ENCODE results near the gene ZNF438. TPM values are rescaled to one million over a fixed set of nuclear protein-coding genes. Genes with fewer than 3 reads are reported as not detected.
A peak's percentile ranks its signal among the peaks of the same experiment; 100 is the strongest.

ZNF438 gene, protein sequence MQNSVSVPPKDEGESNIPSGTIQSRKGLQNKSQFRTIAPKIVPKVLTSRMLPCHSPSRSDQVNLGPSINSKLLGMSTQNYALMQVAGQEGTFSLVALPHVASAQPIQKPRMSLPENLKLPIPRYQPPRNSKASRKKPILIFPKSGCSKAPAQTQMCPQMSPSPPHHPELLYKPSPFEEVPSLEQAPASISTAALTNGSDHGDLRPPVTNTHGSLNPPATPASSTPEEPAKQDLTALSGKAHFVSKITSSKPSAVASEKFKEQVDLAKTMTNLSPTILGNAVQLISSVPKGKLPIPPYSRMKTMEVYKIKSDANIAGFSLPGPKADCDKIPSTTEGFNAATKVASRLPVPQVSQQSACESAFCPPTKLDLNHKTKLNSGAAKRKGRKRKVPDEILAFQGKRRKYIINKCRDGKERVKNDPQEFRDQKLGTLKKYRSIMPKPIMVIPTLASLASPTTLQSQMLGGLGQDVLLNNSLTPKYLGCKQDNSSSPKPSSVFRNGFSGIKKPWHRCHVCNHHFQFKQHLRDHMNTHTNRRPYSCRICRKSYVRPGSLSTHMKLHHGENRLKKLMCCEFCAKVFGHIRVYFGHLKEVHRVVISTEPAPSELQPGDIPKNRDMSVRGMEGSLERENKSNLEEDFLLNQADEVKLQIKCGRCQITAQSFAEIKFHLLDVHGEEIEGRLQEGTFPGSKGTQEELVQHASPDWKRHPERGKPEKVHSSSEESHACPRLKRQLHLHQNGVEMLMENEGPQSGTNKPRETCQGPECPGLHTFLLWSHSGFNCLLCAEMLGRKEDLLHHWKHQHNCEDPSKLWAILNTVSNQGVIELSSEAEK
- 1 to 10 TPM; 1.9 TPM for total RNA-seq

DNA sequence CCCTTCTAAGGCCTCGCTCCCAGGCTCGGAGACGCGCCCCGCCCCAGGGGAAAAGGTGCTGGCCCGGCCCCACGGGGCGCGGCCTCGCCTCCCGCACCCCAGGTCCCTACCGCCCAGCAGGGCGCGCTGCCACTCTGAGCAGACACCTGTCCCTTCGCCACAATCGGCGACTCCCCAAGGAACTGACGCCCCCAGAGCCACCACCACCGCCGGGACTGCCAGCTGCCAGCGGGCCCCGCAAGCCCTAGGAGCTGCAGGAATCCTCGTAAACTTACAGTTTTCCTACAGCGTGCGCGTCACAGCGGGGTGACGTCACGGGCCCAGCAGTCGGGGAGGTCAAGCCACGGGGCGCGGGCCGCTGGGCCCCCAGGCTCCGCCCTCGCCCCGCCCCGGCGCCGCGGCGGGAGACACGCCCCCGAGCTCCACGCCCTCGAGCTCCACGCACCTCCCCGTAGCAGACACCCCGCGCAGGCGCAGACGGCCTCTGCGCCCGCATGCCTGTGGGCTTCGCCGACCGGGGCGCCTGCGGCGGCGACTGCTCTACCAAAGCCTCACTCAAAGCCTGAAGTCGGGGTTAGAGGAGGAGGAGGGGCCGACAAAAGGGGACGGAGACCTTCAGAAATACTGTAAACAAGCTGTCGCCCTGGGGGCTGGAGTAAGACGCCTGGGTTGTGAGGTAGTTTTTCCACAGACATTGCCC, at the start of gene ZNF438:
Gene ZNF438 (minus strand): TSS at position 308 of the 700 bp plus-strand sequence. CDS start 154,831 bp downstream, outside the sequence.
- Mint-ChIP-seq H3K4me1 (ENCODE audit: low read depth in 2 of 2) (peaks cover 4 to 6% of the 10 kb centered on the region in 2 donors), H3K4me3 (peak within 1 kb of the TSS; percentile 90), H3K27ac (peak within 1 kb of the TSS; percentile 87 to 89), H3K36me3 (no peaks in the 10 kb centered on the region), H3K27me3 (peaks cover 0 to 3% of the 10 kb centered on the region in 2 donors), H3K9me3 (no peaks in the 10 kb centered on the region)
- DNase-seq (ENCODE audit: low spot score) = peak; percentile 96
- peak; percentile 96 to 97 for ATAC-seq

DNA sequence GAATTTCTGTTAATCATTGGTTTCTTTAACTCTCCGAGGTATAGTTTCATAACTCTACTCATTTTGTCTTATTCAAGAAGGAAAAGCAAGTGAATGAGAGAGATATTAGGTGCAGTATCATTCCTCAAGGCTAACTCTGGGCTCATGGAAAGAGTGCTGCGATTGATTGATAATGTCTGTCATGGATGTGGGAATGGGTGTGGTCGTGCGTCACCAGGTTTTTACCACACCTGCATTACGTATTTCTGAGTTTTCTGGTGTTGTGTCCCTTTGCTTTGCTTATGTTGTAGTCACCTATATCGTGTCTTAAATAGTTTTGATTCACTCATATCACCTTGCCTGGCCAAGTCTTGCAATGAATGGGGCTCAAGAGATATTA, 44.9 kb upstream of the ZNF438 start:
- no peaks in the 10 kb centered on the region for H3K4me1 Mint-ChIP-seq (ENCODE audit: low read depth in 2 of 2)
- no peaks in the 10 kb centered on the region for H3K9me3 Mint-ChIP-seq
- DNase-seq (ENCODE audit: low spot score) = no peak
- no peak for ATAC-seq
- no peak overlapping the region for H3K4me3 Mint-ChIP-seq
- no peaks in the 10 kb centered on the region for H3K36me3 Mint-ChIP-seq
- H3K27ac Mint-ChIP-seq = no peak overlapping the region
- peaks cover 4 to 33% of the 10 kb centered on the region in 2 donors for H3K27me3 Mint-ChIP-seq

DNA sequence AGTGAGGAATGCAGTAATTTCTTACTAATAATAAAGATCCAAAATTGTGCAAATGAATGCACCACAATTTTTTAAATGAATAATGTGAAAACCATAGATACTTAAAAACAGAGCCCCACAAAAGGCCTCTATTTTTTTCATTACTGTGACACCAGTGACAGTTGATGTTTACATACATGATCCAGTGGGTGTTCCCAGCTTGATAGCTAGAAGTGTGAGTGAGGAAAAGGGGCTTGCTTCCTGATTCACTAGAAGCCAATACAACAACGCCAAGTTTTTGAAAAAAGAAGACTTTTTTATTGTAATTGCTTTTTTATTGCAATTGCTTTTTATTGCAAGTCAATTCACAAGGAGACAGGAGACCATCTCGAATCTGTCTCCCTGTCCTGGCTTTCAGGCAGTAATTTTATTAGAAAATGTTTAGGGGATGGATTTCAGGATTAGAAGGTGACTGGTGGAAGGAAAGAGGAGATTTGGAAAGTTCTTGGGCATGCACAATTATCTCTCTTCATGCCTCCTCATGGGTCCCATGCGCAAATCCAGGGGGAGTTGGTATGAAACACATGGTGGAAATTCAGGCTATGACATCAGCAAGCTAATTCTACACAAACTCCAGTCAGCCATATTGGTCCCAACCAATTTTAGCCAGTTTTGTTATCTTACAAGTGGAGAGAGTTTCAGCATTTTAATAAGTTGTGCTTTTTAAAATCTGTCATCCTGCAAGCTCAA, 44.4 kb upstream of the ZNF438 start:
- DNase-seq (ENCODE audit: low spot score) = no peak
- ATAC-seq = no peak
- Mint-ChIP-seq H3K36me3 (no peaks in the 10 kb centered on the region), H3K4me3 (no peak overlapping the region), H3K4me1 (ENCODE audit: low read depth in 2 of 2) (no peaks in the 10 kb centered on the region), H3K9me3 (no peaks in the 10 kb centered on the region), H3K27ac (no peak overlapping the region), H3K27me3 (peaks cover 3 to 32% of the 10 kb centered on the region in 2 donors)

DNA sequence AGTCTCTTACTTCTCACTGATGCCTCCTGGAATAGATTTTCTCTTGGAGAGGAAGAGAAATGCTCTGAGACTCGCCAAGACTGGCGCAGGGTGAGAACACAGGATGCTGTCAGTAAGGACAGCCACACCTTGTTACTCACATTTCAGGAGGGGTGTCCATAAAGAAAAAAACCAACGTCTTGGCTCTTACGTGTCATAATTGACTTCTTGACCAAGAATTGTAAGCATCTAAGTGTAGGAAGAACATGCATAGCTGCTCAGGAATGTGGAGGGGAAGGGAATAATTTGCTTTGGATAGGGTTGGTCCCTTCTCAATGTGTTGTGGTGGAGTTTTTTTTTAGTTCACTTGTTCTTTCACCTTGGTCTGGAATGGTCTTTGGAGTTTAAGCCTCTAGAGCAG, 43.8 kb upstream of the ZNF438 start:
- Mint-ChIP-seq H3K27ac (no peak overlapping the region), H3K9me3 (no peaks in the 10 kb centered on the region), H3K27me3 (peaks cover 0 to 26% of the 10 kb centered on the region in 2 donors), H3K4me1 (ENCODE audit: low read depth in 2 of 2) (no peaks in the 10 kb centered on the region), H3K36me3 (no peaks in the 10 kb centered on the region), H3K4me3 (no peak overlapping the region)
- DNase-seq (ENCODE audit: low spot score) (no peak), ATAC-seq (no peak)

DNA sequence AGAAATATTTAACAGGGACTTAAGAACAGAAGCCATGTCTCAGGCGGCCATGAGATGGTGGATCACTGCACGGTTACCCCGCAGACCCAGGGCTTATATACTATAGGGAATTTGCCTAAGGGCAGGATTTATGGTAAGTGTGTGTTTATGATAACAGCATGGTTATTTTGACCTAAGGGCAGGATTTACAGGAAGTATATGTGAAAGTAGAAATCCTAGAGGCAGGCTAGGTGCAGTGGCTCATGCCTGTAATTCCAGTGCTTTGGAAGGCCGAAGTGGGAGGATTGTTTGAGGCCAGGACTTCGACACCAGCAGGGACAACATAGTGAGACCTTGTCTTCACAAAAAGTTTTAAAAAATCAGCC, 43.0 kb upstream of the ZNF438 start:
- DNase-seq (ENCODE audit: low spot score) (no peak), ATAC-seq (no peak)
- Mint-ChIP-seq H3K27me3 (peaks cover 6 to 28% of the 10 kb centered on the region in 2 donors), H3K4me3 (no peak overlapping the region), H3K36me3 (no peaks in the 10 kb centered on the region), H3K27ac (no peak overlapping the region), H3K4me1 (ENCODE audit: low read depth in 2 of 2) (no peaks in the 10 kb centered on the region), H3K9me3 (no peaks in the 10 kb centered on the region)

DNA sequence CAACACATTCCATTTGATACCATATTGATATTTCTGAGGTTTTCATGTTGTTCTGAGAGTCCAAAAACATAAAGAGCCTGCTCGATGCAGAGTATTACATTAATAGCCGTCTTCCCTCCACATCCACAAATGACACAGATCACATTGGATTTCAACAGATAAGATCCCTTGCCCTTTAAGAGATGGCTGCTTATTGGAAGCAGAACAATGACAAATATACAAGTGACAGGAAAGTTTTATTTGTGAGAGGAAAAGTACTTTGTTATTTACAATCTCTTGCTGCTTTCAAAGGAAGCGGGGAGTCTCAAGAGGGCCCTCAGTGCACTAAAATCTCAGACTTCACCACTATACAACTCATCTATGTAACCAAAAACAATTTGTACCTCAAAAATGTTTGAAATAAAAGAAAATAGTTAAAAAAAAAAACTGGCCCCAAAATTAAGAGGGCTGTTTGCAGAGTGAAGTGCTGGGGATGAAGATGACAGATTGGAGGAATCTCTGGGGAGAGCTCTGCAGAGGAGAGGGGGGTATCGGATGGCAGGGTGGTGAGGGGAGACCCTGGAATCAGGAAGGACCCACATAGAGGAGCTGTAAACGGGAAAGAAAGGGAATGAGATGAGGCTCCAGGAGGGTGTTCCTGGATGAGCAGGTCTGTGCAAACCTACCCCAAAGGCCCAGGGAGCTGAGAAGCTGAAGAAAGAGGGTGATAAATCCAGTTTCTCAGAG, 42.5 kb upstream of the ZNF438 start:
- ATAC-seq (no peak), DNase-seq (ENCODE audit: low spot score) (no peak)
- H3K4me3 Mint-ChIP-seq = no peak overlapping the region
- no peaks in the 10 kb centered on the region for H3K9me3 Mint-ChIP-seq
- H3K27me3 Mint-ChIP-seq = peaks cover 9 to 33% of the 10 kb centered on the region in 2 donors
- H3K36me3 Mint-ChIP-seq = no peaks in the 10 kb centered on the region
- H3K4me1 Mint-ChIP-seq (ENCODE audit: low read depth in 2 of 2) = no peaks in the 10 kb centered on the region
- no peak overlapping the region for H3K27ac Mint-ChIP-seq

DNA sequence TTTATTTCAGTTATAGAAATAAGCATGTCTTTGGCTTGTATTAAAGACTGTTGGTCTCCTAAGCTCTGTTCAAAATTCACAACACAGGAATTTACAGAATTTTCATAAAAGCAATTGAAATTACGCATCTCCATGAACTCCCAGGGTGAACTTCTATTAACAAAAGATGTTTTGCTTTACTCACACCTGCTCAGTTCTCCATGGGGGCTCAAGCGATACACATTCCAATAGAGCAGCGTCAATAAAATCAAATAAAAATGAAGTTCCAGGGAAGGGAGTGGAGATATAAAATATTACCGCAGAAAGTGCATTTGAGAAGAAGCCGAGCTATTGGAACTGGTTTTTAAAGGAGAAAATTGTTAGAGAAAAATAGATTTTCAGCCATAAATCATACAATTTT, 41.5 kb upstream of the ZNF438 start:
- Mint-ChIP-seq H3K27ac (no peak overlapping the region), H3K4me1 (ENCODE audit: low read depth in 2 of 2) (no peaks in the 10 kb centered on the region), H3K9me3 (no peaks in the 10 kb centered on the region), H3K27me3 (peaks cover 16 to 35% of the 10 kb centered on the region in 2 donors), H3K36me3 (no peaks in the 10 kb centered on the region), H3K4me3 (no peak overlapping the region)
- ATAC-seq (no peak), DNase-seq (ENCODE audit: low spot score) (no peak)

DNA sequence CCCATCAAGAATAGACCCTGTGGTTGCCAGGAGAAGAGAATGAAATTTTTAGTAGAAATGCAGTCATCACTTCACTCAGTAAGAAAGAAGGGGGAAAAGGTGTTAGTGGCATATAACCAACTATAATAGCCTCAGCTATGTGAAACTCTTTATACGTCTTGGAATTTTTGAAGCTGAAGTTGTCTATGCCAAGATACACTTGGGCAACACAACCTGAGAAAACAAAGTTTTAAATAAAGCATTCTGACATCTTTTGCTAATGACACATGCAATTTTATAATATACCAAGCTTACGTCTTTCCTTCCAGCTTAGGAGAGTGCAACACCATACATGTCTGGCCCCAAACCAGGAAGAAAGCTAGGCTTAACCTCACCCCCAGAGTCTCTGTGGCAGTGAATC, 40.8 kb upstream of the ZNF438 start:
- peaks cover 19 to 33% of the 10 kb centered on the region in 2 donors for H3K27me3 Mint-ChIP-seq
- no peak overlapping the region for H3K4me3 Mint-ChIP-seq

DNA sequence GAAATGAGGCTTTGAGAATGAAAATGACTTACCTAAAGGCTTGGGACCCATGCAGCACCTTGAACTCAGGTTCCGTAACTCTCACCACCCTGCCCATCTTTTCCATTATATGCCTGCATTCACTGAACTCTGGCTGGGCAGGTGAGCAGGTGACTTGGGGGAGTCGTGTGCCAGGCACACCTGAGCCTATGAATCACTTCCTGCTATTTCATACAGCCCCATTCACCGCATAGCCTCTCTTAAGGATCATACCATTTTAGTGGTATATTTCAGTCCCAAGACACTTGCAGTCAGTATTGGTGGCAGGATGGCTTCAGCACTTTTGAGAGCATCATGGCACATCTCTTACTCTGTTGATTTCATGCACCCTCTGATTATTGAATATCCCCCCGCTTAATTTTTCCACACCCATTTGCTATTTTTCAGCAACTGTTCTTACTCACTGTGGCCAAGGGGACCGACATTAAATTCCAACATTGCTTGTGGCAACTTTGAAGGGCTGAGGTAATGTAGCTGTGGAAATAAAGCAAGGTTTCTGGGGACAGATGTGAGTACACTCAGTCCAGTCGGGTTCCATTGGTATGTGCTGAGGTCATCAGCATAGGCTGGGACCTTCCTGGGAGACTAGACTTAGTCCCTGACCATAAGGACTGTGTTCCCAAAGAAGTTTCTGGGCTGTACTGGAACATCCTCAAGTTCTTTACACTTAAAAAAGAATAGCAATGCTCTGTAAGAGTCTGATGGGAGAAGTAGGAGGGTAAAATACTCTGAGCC, 39.8 kb upstream of the ZNF438 start:
- H3K27me3 Mint-ChIP-seq = peaks cover 22 to 28% of the 10 kb centered on the region in 2 donors
- peak in 1 of 2 donors; percentile 26 for ATAC-seq
- H3K9me3 Mint-ChIP-seq = no peaks in the 10 kb centered on the region
- no peak overlapping the region for H3K27ac Mint-ChIP-seq
- no peak for DNase-seq (ENCODE audit: low spot score)
- H3K4me3 Mint-ChIP-seq = no peak overlapping the region
- no peaks in the 10 kb centered on the region for H3K4me1 Mint-ChIP-seq (ENCODE audit: low read depth in 2 of 2)
- H3K36me3 Mint-ChIP-seq = no peaks in the 10 kb centered on the region

More for the DNA sequence above, 40.8 kb upstream of the ZNF438 start:
- no peak for ATAC-seq
- no peak for DNase-seq (ENCODE audit: low spot score)
- H3K9me3 Mint-ChIP-seq = no peaks in the 10 kb centered on the region
- no peak overlapping the region for H3K27ac Mint-ChIP-seq
- H3K4me1 Mint-ChIP-seq (ENCODE audit: low read depth in 2 of 2) = no peaks in the 10 kb centered on the region
- no peaks in the 10 kb centered on the region for H3K36me3 Mint-ChIP-seq

DNA sequence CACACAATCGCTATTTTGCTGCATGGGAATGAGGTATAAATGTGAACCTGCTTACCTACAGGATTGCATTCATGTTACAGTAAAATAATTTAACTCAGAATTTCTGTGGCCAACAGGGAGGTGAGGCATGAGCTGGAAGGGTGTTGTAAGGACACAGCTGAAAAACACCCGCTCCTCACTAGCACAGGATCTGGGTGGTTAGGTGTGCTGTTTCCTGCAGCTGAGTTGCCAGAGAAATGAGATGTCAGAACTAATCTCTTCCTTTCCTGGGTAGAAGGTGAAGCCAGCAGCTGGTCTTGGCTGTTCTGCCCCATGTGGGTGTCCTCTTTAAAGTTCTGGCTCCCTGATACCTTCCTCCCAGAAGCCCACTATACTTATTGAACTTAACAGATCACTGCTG, 39.0 kb upstream of the ZNF438 start:
- peak in 1 of 2 donors; percentile 13 for ATAC-seq
- Mint-ChIP-seq H3K4me3 (no peak overlapping the region), H3K27ac (no peak overlapping the region), H3K4me1 (ENCODE audit: low read depth in 2 of 2) (no peaks in the 10 kb centered on the region), H3K36me3 (no peaks in the 10 kb centered on the region), H3K27me3 (peaks cover 22 to 28% of the 10 kb centered on the region in 2 donors), H3K9me3 (no peaks in the 10 kb centered on the region)
- no peak for DNase-seq (ENCODE audit: low spot score)

DNA sequence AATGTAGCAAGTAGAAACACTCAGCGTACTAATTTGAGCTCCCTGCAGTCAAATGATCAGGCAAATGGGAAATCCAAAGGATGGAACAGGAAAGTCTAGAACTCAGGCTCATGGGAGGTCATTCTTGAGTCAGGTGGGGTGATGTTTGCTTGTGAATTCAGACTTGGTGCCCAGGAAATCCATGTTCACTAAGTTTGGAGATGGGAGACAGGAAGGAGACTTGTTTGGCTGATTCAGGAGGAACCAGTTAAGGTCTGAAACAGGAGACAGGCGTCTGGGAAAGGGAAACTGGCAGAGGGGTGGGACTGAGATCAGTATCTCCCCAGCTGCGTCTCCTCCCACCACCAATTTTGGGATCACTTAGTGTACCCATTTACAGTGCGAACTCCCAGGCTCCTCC, 38.4 kb upstream of the ZNF438 start:
- no peak for ATAC-seq
- Mint-ChIP-seq H3K36me3 (no peaks in the 10 kb centered on the region), H3K27ac (no peak overlapping the region), H3K27me3 (peaks cover 25 to 34% of the 10 kb centered on the region in 2 donors), H3K4me3 (no peak overlapping the region), H3K4me1 (ENCODE audit: low read depth in 2 of 2) (no peaks in the 10 kb centered on the region), H3K9me3 (no peaks in the 10 kb centered on the region)
- no peak for DNase-seq (ENCODE audit: low spot score)

DNA sequence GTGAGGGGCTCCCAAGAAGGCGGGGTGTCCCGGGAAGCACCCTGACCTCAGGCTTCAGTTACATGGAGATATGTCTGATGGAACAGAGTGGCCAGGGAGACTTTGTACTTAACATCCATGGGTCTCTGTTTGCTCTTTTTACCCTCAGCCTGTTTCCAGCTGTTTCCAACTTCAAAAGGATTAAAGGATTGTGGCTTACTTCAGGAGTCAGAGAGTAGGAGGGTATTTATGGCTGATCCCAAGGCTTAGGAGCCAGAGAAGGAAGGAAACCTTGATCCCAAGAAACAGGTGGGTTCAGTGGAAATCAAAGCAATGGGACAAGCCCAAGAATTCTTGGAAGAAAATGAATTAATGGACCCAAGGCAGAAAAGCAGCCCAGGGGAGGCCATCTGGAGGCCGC, 37.7 kb upstream of the ZNF438 start:
- H3K27me3 Mint-ChIP-seq = peaks cover 28 to 32% of the 10 kb centered on the region in 2 donors
- no peak for ATAC-seq
- no peaks in the 10 kb centered on the region for H3K36me3 Mint-ChIP-seq
- no peaks in the 10 kb centered on the region for H3K9me3 Mint-ChIP-seq
- no peak overlapping the region for H3K27ac Mint-ChIP-seq
- DNase-seq (ENCODE audit: low spot score) = no peak
- H3K4me3 Mint-ChIP-seq = no peak overlapping the region
- no peaks in the 10 kb centered on the region for H3K4me1 Mint-ChIP-seq (ENCODE audit: low read depth in 2 of 2)
